C4-2B (cell line): Measurements from ENCODE around the gene SUGP1.

Source experiments
- CTCF ChIP-seq: fragments of 450-650 bp; conservative IDR thresholded peaks from 2 replicates; pipeline ENCODE4 v1.5.1; 2017; ENCODE audit warnings: mild to moderate bottlenecking
- ZFX ChIP-seq: fragments of 450-650 bp; IDR thresholded peaks from 2 replicates; pipeline ENCODE4 v1.6.1; 2017

GRCh38 chr19:19271828-19272599 lies 48.3 kb downstream of the SUGP1 start:
- no peak for TF ChIP-seq CTCF
- no peak for TF ChIP-seq ZFX
